Measurements from ENCODE around the gene CFAP92.
A peak's percentile ranks its signal among the peaks of the same experiment; 100 is the strongest.

CFAP92 gene

GRCh38 chr3:128993461-128994172 is at the start of gene CFAP92:
Gene CFAP92, minus strand, starts transcription at chr3:128994076. Its CDS starts 772 bp downstream, at chr3:128993304.
- peak in 54 of 56 donors; percentile 14 to 92 (median 70) for DNase-seq

GRCh38 chr3:129040579-129041300 is 46.9 kb upstream of the CFAP92 start:
- no peak for DNase-seq

GRCh38 chr3:129040039-129040336 is 46.1 kb upstream of the CFAP92 start:
- DNase-seq: no peak

GRCh38 chr3:129039271-129040038 is 45.6 kb upstream of the CFAP92 start:
- DNase-seq: peak in 1 of 56 donors; percentile 23

DNA sequence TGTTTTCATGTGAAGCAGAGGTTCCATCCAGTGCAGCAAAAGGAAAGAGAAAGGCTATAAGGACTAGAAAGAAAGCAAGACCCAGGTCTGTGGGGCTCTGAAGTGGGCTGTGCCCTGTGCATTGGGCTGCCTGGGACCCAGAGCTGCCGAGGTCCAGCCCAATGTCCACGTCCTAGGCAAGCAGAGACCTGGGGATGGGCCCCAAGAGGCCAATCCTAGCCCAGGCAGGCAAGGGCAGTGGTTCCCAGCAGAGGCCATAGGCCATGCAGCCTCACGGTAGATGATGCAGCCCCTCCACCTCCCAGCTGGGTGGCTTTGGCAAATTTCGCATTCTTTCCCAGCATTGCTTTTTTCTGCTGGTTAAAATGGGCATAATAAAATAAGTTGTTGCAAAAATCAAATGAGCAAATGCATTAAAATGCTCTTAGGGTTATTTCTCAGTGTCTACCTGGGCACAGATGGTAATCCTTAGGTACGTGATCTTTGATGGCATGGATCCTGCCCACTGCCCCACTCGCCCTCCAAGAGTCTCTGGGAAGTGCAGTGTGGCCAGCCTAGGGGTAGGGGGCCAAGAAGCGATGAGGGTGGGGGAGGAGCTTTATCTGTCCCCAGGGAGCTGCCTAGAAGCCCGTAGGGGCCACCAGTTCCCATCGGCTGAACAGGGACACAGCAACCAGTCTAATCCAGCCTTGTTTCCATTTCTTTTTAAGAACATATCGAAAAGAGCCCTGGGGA is 44.4 kb upstream of the CFAP92 start:
- DNase-seq: no peak

DNA sequence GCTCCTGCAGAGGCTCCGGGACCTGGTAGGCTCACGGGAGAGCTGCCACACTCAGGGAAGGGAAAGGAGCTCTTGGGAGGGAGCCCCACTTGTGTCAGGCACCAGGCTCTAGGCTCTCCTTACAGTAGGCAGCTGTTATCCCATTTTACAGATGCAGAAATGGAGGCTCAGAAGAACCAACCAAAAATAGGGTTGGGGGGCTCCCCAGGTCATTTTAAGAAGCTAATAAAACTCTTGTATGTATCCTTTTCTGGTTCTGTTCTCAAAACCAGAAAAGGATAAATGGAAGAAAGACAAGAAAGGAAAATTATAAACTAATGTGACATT is 43.2 kb upstream of the CFAP92 start:
- no peak for DNase-seq

- no peak for DNase-seq
These were observed 42.6 kb upstream of the CFAP92 start for GRCh38 chr3:129036222-129037092.

DNA sequence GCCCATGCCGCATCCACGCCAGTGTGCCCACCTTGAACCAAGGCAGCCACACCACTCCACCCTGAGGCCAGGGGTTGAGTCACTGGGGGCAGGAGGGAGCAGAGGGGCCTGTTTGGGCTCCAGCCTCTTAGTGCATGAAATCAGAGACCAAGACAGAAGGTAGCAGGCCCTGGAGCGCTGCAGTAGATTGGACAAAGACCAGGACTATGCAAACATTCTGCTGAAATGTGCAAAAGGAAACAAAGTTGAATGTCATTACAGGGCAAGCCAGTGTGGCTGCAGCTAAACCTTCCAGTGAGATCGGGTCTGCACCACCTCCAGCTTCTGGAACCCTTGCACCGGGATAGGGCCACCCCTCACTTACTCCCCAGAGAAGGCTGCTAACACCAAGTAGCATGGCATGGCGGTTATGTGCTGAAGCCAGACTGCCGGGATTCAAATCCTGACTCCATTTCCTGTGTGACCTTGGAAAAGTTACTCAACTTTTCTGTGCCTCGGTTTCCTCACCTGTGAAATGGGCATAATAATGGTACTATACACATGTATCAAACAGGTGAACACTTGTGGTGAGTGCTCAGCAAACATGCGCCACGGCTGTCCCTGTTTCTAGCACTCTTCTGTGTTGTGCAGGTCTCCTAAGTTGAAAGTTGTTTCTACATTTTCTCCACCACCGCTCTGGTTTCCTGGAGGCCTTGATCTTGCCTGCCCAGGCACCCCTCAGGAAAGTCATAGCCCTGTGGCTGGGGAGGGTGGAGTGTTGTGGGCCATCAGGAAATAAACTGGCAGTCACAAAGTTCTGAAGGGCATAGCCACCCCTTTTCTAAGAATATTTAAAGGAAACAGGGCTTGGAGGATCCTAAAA is 41.7 kb upstream of the CFAP92 start:
- DNase-seq: no peak

DNA sequence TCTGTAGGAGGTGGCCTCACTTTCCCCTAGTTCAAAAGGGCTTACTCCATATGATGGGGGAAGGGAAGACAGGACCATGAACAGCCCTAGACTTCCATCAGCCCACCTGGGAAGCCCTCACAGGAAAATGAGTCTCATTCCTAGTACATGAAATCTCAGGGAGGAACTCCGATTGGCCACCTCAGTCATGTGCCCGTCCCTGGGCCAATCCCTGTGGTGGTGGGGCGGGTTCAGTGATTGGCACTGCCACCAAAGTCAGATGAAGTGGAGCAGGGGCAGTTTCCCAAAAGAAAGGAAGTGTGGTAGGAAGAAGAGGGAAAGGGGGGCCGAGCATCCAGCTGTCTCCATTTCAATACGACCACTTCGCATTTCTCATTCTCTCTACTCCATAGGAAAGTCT is 40.8 kb upstream of the CFAP92 start:
- DNase-seq: no peak

DNA sequence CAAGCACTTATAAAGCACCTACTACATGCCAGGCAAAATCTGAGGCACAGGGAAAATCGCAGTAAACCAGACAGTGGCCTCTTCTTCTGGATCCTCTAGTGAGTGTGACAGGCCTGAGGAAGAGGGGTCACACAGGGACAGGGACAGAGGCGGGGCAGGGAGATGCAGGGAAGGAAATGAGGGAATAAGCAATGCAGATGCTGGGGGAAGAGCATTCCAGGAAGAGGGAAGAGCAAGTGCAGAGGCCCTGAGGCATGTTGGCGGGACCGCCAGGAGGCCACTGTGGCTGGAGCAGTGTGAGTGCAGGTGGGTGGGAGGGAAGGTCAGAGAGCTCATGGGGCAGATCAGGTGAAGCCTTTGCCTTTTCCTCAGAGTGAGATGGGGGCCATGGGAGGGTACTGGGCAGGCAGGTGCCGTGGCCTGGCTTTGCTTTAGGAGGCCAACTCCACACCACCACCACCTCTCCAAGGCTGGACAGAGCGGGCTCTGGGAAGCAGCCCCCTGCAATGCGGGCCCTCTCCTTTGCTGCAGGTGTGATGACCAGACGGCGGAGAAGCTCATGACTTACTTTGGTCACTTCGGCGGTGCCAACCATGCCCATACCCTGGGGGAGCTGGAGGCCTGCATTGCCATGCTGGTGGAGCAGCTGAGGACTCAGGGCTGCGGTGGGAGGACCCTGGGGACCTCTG is 39.9 kb upstream of the CFAP92 start:
- no peak for DNase-seq

GRCh38 chr3:129033151-129033550 is 39.3 kb upstream of the CFAP92 start:
- no peak for DNase-seq

- no peak for DNase-seq
These were observed 38.8 kb upstream of the CFAP92 start for GRCh38 chr3:129032716-129033115.

DNA sequence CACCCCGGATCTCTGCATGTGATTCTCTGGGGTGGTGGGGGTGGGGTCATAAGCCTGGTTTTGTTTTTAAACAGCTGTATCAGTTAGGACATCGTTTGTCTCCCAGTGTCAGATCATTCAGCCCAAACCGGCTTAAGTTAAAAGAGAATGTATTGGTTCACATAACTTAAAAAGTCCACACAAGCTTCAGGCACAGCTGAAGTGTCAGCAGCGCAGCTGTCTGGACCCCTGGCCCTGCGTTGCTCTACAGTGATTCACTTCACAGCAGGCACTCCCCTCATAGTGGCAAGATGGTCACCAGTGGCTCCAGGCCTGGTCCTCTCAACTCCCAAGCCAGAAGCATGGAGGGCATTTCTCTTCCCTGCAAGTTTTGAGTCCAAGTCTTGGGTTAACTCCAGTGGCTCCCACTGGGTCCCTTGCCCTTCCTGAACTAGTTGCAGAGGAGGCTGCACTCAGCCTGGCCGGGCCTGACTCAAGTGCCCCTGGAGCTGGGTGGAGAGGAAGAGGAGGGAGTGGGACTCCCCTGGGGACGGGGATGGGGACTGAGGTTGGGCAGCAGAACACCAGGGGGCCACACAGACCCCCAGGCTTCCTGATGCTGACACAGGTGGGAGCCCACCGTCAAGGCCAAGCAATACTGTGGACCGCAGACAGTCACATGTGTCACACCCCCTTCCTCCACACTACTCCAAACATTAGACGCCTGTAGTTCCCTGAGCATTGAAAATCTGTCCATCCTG is 37.8 kb upstream of the CFAP92 start:
- DNase-seq: no peak

DNA sequence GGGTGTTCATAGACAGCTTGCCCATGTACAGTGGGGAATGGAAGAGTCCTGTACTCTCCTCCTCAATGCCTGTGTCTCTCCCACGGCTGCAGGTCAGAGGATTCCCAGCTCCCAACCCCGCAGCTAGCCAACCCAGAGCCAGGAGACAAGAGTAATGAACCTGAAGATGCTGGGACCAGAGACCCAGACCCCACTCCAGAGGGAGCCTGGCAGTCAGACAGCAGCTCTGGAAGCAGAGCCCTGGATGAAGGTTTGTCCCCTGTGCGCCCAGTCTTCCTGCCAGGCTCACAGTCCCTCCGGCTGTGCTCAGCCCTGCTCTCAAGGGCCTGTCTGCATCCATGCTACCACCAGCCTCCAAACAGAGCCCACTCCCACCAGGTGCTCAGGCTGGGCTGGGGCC is 36.7 kb upstream of the CFAP92 start:
- DNase-seq: no peak

DNA sequence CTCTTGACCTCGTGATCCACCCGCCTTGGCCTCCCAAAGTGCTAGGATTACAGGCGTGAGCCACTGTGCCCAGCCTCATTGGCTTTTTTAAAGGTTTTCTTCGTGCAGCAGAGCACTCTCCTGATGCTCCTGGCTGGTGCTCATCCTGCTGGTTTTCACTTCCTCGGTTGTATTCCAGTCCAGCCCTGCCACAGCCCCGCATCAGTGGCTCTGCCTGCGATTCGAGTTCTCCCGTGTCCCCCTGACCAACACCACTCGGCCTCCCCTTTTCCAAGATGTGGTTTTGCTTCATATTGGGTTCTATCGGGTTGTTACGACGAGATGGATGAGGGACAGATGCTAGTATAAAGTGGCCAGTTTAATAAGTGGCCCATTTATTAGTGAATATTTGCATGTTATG is 35.0 kb upstream of the CFAP92 start:
- no peak for DNase-seq

DNA sequence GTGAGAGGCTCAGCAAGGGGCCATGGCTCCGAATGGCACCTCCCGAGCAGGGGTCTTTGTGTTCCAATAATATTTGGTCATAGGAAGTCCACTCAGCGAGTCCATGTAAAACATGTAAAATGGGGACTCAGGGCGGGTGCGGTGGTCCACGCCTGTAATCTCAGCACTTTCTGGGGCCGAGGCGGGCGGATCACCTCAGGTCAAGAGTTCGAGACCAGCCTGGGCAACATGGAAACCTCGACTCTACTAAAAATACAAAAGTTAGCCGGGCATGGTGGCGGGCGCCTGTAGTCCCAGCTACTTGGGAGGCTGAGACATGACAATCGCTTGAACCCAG is 33.6 kb upstream of the CFAP92 start:
- no peak for DNase-seq

- DNase-seq: peak in 54 of 56 donors; percentile 9 to 86 (median 64)
These were observed 33.1 kb upstream of the CFAP92 start for GRCh38 chr3:129026728-129027543.
